Raji (cell line): ENCODE data around the gene AGTPBP1.

ENCODE experiments used
- POLR2A ChIP-seq: IDR thresholded peaks from 2 replicates; pipeline ENCODE4 v1.6.1; 2011; ENCODE audit warnings: low read depth, low read length, control low read depth; ENCODE audit not compliant: insufficient read depth

AGTPBP1 gene

GRCh38 chr9:85717220-85717619 is 24.5 kb downstream of the AGTPBP1 start:
- TF ChIP-seq POLR2A, result no peak

DNA sequence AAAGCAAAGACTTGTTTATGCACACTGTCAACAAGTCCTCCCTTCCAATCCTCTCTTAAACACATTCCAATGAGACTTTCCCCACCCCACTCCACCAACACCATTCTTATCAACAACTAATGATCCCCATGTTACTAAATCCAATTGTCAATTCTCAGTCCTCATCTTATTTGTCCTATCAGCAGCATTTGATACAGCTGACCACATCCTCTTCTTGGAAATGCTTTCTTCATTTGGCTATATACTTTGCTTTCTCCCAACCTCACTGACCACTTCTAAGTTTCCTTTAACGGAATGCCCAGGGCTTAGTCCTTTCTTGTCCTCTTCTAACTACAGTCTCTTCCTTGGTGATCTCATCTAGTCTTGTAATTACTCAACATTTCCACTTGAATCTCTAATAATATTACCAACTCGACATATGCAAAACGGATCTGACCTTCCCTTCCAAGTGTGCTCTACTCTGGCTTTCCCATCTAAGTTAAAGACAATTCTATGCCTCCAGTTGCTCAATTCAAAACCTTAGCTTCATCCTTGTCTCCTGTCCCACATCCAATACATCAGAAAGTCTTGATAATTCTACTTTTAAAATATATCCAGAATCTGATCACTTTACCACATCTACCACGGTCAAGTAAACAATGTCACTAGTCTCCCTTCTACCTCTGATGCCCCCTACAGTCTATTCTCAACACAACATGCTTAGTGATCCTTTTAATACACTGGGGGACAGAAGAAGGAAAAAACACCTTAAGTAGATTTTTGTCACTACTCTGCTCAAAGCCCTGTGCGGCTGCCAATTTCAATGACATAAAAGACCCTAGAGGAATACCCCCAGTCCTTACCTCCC is 25.5 kb downstream of the AGTPBP1 start:
- no peak for TF ChIP-seq POLR2A

DNA sequence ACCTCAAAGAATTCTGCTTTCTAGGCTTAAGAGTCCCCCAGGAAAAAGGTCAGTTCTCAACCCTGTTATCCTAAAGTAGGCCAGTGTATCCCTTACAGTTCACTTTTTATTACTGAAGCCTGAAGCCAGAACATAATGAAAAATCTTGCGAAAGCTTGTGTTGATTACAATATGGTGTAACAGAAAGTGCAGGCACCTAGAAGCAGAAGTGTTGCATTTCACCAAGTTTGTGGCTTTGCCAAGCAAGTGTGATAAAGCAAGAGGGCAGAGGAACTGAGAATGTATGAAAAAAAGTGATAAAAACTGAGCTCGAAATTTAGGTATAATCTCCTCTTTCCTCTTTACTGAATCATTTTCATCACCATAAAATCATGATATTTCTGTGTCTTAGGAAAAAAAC is 26.2 kb downstream of the AGTPBP1 start:
- TF ChIP-seq POLR2A, result no peak

DNA sequence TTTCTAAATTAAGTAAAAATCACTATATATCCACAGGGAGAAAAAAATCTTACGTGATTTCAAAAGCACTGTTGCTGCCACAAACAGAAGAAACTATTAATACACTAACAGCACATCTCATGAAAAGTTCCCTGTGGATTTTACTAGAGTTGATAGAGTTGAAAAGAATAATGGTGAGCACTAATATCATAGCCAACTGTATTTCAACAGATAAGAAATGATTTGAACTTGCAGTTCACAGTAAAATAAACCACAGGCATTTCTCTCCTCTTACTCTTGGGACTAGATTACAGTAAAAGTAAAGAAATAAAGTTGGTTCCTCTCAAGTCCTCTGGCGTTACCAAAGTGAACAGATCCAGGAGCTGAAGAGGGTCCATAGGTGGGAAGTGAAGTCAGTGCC is 27.9 kb downstream of the AGTPBP1 start:
- TF ChIP-seq POLR2A, result no peak

GRCh38 chr9:85704744-85705143 is 37.0 kb downstream of the AGTPBP1 start:
- TF ChIP-seq POLR2A, result no peak

DNA sequence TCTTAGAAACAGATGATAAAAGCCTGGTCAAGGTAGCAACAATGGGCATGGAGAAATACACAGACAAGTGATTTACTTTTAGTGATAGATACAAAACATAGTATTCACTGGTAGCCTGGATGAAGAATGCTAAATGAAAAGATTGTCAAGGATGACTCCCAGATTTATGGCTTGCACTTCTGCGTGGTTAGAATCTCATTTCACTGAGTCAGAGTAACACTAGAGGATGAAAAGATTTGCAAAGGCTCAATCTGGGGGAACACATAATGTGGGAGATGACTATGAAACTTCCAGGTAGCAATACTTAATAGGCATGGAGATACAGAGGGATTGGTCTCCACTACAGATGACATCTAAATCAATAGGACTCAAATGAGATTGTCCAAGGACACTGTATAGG is 38.4 kb downstream of the AGTPBP1 start:
- TF ChIP-seq POLR2A, result no peak

DNA sequence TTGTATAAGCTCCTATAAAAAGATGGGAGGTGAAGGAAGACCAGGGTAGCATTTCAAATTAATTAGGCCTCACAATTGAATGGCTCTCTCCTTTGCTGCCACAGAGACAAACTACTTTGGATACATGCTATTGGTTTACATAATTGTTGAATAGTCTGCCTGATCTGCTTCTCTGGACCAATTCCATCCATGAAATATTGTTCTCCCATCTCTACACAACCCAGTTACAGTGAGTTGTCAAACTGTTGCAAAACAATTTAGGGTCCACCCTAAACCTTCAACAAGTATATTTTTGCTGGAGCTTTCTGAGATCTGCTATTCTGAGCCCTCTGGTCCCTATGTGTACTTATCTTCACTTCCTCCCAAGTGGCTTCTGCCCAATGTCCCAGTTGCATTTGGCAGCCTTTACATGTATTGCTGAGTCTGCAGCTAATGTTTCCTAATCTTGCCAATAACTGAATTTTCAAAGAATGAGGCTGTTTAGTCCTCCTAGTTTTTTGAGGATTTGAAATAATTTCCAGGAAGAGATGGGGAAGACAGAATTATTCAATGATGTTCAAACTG is 38.9 kb downstream of the AGTPBP1 start:
- no peak for TF ChIP-seq POLR2A

- no peak for TF ChIP-seq POLR2A
These were observed 39.6 kb downstream of the AGTPBP1 start for GRCh38 chr9:85702191-85702590.

DNA sequence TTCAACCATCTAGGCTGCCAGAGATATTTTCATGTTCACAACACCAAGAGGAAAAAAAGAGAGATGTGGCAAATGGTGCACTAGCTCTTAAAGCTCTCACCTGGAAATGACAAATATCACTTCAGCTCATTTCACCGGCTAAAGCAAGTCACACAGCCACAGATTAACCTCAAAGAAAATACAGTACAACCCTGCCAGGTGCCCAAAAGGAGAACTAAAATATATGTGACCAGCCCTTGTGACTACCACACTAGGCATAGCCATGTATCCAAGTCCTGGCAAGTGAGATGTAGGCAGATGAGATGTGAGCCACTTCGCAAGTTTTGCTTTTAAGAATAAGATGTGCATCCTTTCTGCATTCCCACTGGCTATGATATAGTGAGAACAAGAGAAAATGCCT is 41.4 kb downstream of the AGTPBP1 start:
- no peak for TF ChIP-seq POLR2A

GRCh38 chr9:85688361-85688760 is 53.4 kb downstream of the AGTPBP1 start:
- no peak for TF ChIP-seq POLR2A

- no peak for TF ChIP-seq POLR2A
These were observed 56.7 kb downstream of the AGTPBP1 start for GRCh38 chr9:85685081-85685480.

DNA sequence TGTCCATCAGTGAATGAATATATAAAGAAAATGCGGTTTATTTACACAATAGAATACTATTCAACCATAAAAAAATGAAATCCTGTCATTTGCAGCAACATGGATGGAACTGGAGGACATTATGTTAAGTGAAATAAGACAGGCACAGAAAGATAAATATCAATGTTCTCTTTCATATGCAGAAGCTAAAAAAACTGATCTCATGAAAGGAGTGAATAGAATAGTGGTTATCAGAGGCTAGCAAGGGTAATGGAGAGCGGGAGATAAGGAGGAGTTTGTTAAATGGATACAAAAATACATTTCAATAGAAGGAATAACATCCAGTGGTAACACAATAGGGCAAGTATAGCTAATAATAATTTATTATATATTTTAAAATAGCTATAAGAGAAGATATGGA is 65.0 kb downstream of the AGTPBP1 start:
- TF ChIP-seq POLR2A, result no peak

GRCh38 chr9:85667374-85667773 is 74.4 kb downstream of the AGTPBP1 start:
- TF ChIP-seq POLR2A, result no peak

DNA sequence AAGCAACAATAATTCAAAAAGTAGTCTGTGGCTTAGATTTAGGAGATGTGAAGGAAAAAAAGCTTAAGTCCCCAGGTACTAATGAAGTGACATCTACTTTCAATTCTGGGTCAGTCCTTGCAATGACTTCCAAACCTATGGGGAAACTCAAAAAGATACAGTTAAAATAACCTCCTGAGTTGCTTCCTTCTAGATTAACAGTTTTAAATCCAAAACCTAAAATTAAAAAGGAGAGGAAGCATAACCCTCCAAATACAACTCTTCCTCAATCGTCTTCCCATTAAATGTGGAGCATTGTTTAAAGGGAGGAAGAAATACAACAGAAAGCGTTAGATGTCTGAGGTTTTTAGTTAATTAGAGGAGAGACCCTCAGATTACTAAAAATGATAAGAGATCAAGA is 75.7 kb downstream of the AGTPBP1 start:
- no peak for TF ChIP-seq POLR2A

DNA sequence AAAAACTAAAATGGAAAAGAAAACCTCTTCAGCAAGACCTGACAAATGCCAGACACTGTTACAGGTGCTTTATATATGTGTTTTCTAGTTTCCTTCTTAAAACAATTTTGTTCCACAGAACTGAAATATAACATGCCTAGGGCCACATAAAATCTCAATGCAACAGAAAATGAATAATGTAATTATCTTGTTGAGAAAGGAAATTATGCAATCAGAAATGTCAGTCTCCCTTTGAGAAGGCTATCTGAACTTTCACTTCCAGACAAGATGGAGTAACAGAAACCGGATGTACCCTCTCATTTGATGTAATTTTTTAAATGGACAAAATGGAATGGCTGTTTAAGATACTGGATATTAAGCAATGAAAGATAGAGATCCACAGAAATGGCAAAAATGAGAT is 79.2 kb downstream of the AGTPBP1 start:
- no peak for TF ChIP-seq POLR2A

- TF ChIP-seq POLR2A, result no peak
These were observed 83.0 kb downstream of the AGTPBP1 start for GRCh38 chr9:85658716-85659115.

- no peak for TF ChIP-seq POLR2A
These were observed 88.6 kb downstream of the AGTPBP1 start for GRCh38 chr9:85653153-85653552.

GRCh38 chr9:85647571-85647970 is 94.2 kb downstream of the AGTPBP1 start:
- no peak for TF ChIP-seq POLR2A
